ENCODE data around the gene ZNF487.

GRCh38 chr10:43390333-43390732 lies 46.6 kb upstream of the ZNF487 start:
- TF ChIP-seq CTCF (IDR thresholded peaks at IDR 0.05) (no peak), POLR2A (IDR thresholded peaks at IDR 0.05) (no peak), EP300 (IDR thresholded peaks at IDR 0.05) (no peak), POLR2AphosphoS5 (IDR thresholded peaks at IDR 0.05) (no peak)
